MV-4-11 (cell line): Measurements from ENCODE around the gene DIAPH1.

Experiments used
- DNase-seq: peaks from one replicate; lab custom pipeline; 2025; lab: John Stamatoyannopoulos, UW

The DIAPH1 gene

GRCh38 chr5:141639357-141640050 is 20.7 kb upstream of the DIAPH1 start:
- no peak for DNase-seq

- DNase-seq: no peak
Observed at GRCh38 chr5:141638771-141639170, 20.0 kb upstream of the DIAPH1 start.

GRCh38 chr5:141637767-141638419 is 19.1 kb upstream of the DIAPH1 start:
- DNase-seq: peak; percentile 88

GRCh38 chr5:141637123-141637766 is 18.4 kb upstream of the DIAPH1 start:
- DNase-seq: no peak

GRCh38 chr5:141636413-141637122 is 17.8 kb upstream of the DIAPH1 start, which contains the start of the genes HDAC3 and RELL2:
Gene HDAC3, minus strand, starts transcription at chr5:141636849. Its CDS starts 59 bp downstream, at chr5:141636790.
Gene RELL2, plus strand, starts transcription at chr5:141636997. Its CDS starts 1,229 bp downstream, at chr5:141638226.
- peak; percentile 83 for DNase-seq

- no peak for DNase-seq
Observed at GRCh38 chr5:141636106-141636412, 17.3 kb upstream of the DIAPH1 start.

- no peak for DNase-seq
Observed at GRCh38 chr5:141635646-141636045, 16.8 kb upstream of the DIAPH1 start.

- no peak for DNase-seq
Observed at GRCh38 chr5:141634720-141635119, 15.9 kb upstream of the DIAPH1 start.

GRCh38 chr5:141633871-141634561 is 15.2 kb upstream of the DIAPH1 start:
- peak; percentile 90 for DNase-seq

- no peak for DNase-seq
Observed at GRCh38 chr5:141632650-141633049, 13.8 kb upstream of the DIAPH1 start.

GRCh38 chr5:141630570-141631140 is 11.9 kb upstream of the DIAPH1 start:
- no peak for DNase-seq

- DNase-seq: no peak
Observed at GRCh38 chr5:141628175-141628788, 9.5 kb upstream of the DIAPH1 start.

GRCh38 chr5:141623611-141624010 is 4.8 kb upstream of the DIAPH1 start:
- DNase-seq: peak; percentile 67

- peak; percentile 99 for DNase-seq
Observed at GRCh38 chr5:141623186-141623585, 4.4 kb upstream of the DIAPH1 start.

GRCh38 chr5:141618030-141618803 is 583 bp downstream of the DIAPH1 start:
- peak; percentile 22 for DNase-seq

GRCh38 chr5:141617682-141618029 is 1.1 kb downstream of the DIAPH1 start:
- no peak for DNase-seq

- no peak for DNase-seq
Observed at GRCh38 chr5:141617128-141617527, 1.7 kb downstream of the DIAPH1 start.

- DNase-seq: no peak
Observed at GRCh38 chr5:141615991-141616720, 2.6 kb downstream of the DIAPH1 start.

- DNase-seq: no peak
Observed at GRCh38 chr5:141613344-141613743, 5.5 kb downstream of the DIAPH1 start.

GRCh38 chr5:141611289-141611688 is 7.5 kb downstream of the DIAPH1 start:
- no peak for DNase-seq
